ENCODE results near the gene SEMA3C. TPM values are rescaled to one million over a fixed set of nuclear protein-coding genes. Genes with fewer than 3 reads are reported as not detected.
A peak's percentile ranks its signal among the peaks of the same experiment; 100 is the strongest.

SEMA3C gene
- total RNA-seq, 1 donor from 2014 or later, result 90.6 TPM

- intact Hi-C loops (cut with DNase I), result no loop called here
- H3K4me3 ChIP-seq, result no peak overlapping the region
- no peak overlapping the region for H3K27ac ChIP-seq
Measured at GRCh38 chr7:80945976-80946375, 27.1 kb upstream of the SEMA3C start.

GRCh38 chr7:80943342-80943741, 24.5 kb upstream of the SEMA3C start:
- H3K27ac ChIP-seq, result no peak overlapping the region
- DNase-seq (ENCODE audit: extremely low spot score in 2 of 2), result no peak

More at GRCh38 chr7:80945976-80946375, 27.1 kb upstream of the SEMA3C start:
- no peak for DNase-seq (ENCODE audit: extremely low spot score in 2 of 2)
- Histone ChIP-seq H3K9me3 (no peaks in the 10 kb centered on the region), H3K36me3 (no peaks in the 10 kb centered on the region), H3K4me1 (peaks cover 11% of the 10 kb centered on the region), H3K27me3 (no peaks in the 10 kb centered on the region)
- TF ChIP-seq CTCF (IDR thresholded peaks at IDR 0.05), result no peak
- no peak for TF ChIP-seq POLR2AphosphoS5 (IDR thresholded peaks at IDR 0.05; ENCODE audit: insufficient read depth in 1 of 2, low read depth in 1 of 2)
- no peak for TF ChIP-seq POLR2A (IDR thresholded peaks at IDR 0.05)

GRCh38 chr7:80942261-80943041, 23.6 kb upstream of the SEMA3C start:
- TF ChIP-seq CTCF (IDR thresholded peaks at IDR 0.05), result no peak
- no peak for TF ChIP-seq POLR2A (IDR thresholded peaks at IDR 0.05)
- TF ChIP-seq POLR2AphosphoS5 (IDR thresholded peaks at IDR 0.05; ENCODE audit: insufficient read depth in 1 of 2, low read depth in 1 of 2), result peak in 1 of 2 donors; percentile 83
- no peak for DNase-seq (ENCODE audit: extremely low spot score in 2 of 2)
- Histone ChIP-seq H3K27me3 (no peaks in the 10 kb centered on the region), H3K4me1 (peaks cover 18% of the 10 kb centered on the region), H3K4me3 (no peak overlapping the region), H3K36me3 (no peaks in the 10 kb centered on the region), H3K27ac (peak overlapping the region; percentile 57), H3K9me3 (no peaks in the 10 kb centered on the region)
- intact Hi-C loops (cut with DNase I), result no loop called here

More at GRCh38 chr7:80943342-80943741, 24.5 kb upstream of the SEMA3C start:
- H3K27me3 ChIP-seq, result no peaks in the 10 kb centered on the region
- H3K4me3 ChIP-seq, result no peak overlapping the region
- H3K4me1 ChIP-seq, result peaks cover 18% of the 10 kb centered on the region
- no peak for TF ChIP-seq CTCF (IDR thresholded peaks at IDR 0.05)
- no peak for TF ChIP-seq POLR2AphosphoS5 (IDR thresholded peaks at IDR 0.05; ENCODE audit: insufficient read depth in 1 of 2, low read depth in 1 of 2)
- no peak for TF ChIP-seq POLR2A (IDR thresholded peaks at IDR 0.05)
- H3K36me3 ChIP-seq, result no peaks in the 10 kb centered on the region
- H3K9me3 ChIP-seq, result no peaks in the 10 kb centered on the region
- intact Hi-C loops (cut with DNase I), result no loop called here

- TF ChIP-seq CTCF (IDR thresholded peaks at IDR 0.05) (no peak), POLR2AphosphoS5 (IDR thresholded peaks at IDR 0.05; ENCODE audit: insufficient read depth in 1 of 2, low read depth in 1 of 2) (peak; percentile 17 to 69)
- intact Hi-C loops (cut with DNase I), result no loop called here
Measured at GRCh38 chr7:80941208-80941758, 22.4 kb upstream of the SEMA3C start.

More at GRCh38 chr7:80941208-80941758, 22.4 kb upstream of the SEMA3C start:
- DNase-seq (ENCODE audit: extremely low spot score in 2 of 2), result no peak
- H3K27me3 ChIP-seq, result no peaks in the 10 kb centered on the region
- peaks cover 18% of the 10 kb centered on the region for H3K4me1 ChIP-seq
- H3K27ac ChIP-seq, result peak overlapping the region; percentile 41
- H3K4me3 ChIP-seq, result no peak overlapping the region
- no peaks in the 10 kb centered on the region for H3K9me3 ChIP-seq
- H3K36me3 ChIP-seq, result no peaks in the 10 kb centered on the region
